ENCODE results near the gene DNAAF1.

DNA sequence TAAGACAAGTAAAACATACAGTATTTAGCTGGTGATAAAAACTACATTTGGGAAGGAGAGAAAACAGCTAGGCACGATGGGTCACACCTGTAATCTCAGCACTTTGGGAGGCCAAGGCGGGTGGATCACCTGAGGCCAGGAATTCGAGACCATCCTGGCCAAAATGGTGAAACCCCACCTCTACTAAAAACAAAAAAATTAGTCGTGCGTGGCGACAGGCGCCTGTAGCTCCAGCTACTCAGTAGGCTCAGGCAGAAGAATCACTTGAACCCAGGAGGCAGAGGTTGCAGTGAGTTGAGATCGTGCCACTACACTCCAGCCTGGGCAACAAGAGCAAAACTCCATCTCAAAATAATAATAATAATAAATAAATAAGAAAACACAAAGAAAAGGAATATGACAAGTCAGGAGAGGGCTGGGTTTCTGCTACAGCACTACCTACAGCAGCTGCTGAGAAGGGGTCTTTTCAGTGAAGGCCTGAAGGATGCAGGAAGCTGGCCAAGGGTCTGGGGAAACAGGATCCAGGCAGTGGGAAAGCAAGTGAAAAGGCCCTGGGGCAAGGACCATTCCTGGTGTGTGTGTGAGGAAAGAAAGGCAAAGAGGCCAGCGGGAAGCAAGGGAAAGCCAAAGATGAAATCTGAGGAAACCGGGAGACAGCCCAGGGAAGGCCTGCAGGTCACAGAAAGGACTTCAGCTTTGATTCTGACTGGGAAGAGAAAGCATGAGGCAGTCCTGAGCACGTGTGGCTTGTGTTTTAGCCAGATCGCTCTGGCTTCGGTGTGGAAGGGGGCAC lies 39.0 kb upstream of the DNAAF1 start:
- TF ChIP-seq CTCF (IDR thresholded peaks at IDR 0.05; ENCODE audit: low read depth, low read length) (no peak), EZH2phosphoT487 (IDR thresholded peaks at IDR 0.05; ENCODE audit: low read depth) (no peak)

All from OCI-LY3 (cell line).